PFSK-1 (cell line): Measurements from ENCODE around the gene PCID2.
A peak's percentile ranks its signal among the peaks of the same experiment; 100 is the strongest.

Experiments used
- FOXP2 ChIP-seq: optimal IDR thresholded peaks from 2 replicates; pipeline ENCODE3; 2011; ENCODE audit warnings: borderline replicate concordance, control low read depth, inconsistent platforms; ENCODE audit not compliant: insufficient read depth; ENCODE audit errors: extremely low read length, extremely low read depth
- POLR2AphosphoS5 ChIP-seq: IDR thresholded peaks from 2 replicates; pipeline ENCODE4 v1.6.1; 2012; ENCODE audit warnings: low read depth, mild to moderate bottlenecking, control low read depth, low read length, moderate library complexity
- REST ChIP-seq, 2 experiments: IDR thresholded peaks; 2 replicates each; pipeline versions ENCODE4 v1.6.1 to v1.8.0; 2011 to 2012; ENCODE audit warnings: low read depth in 2 of 2, low read length in 2 of 2, control low read depth in 1 of 2, inconsistent platforms in 1 of 2, mild to moderate bottlenecking in 1 of 2, moderate library complexity in 1 of 2; ENCODE audit not compliant: insufficient read depth in 1 of 2
- SIN3A ChIP-seq: IDR thresholded peaks from 2 replicates; pipeline ENCODE4 v1.6.1; 2012; ENCODE audit warnings: mild to moderate bottlenecking, low read length, moderate library complexity, borderline replicate concordance; ENCODE audit not compliant: insufficient read depth
- TAF1 ChIP-seq: IDR thresholded peaks from 2 replicates; pipeline ENCODE4 v1.6.1; 2012; ENCODE audit warnings: low read length, control low read depth, borderline replicate concordance; ENCODE audit not compliant: insufficient read depth

Gene PCID2

DNA sequence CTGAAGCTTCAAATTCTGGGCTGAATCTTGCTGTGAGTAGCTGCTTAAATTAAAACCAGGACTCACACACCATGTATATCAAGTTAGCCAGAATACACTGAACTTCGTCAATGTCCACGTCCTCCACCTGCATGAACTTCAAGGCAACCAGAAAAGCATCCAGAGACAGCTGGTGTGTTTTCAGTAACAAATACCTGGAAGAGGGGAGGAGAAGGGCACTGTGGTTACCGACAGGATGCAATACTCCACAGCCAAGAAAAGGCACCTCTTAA, 29.6 kb downstream of the PCID2 start:
- TF ChIP-seq FOXP2 (no peak), TAF1 (no peak), SIN3A (no peak), REST (IDR thresholded peaks at IDR 0.05; ENCODE audit: insufficient read depth in 1 of 2, low read depth in 2 of 2, low read length in 2 of 2) (no peak), POLR2AphosphoS5 (no peak)

DNA sequence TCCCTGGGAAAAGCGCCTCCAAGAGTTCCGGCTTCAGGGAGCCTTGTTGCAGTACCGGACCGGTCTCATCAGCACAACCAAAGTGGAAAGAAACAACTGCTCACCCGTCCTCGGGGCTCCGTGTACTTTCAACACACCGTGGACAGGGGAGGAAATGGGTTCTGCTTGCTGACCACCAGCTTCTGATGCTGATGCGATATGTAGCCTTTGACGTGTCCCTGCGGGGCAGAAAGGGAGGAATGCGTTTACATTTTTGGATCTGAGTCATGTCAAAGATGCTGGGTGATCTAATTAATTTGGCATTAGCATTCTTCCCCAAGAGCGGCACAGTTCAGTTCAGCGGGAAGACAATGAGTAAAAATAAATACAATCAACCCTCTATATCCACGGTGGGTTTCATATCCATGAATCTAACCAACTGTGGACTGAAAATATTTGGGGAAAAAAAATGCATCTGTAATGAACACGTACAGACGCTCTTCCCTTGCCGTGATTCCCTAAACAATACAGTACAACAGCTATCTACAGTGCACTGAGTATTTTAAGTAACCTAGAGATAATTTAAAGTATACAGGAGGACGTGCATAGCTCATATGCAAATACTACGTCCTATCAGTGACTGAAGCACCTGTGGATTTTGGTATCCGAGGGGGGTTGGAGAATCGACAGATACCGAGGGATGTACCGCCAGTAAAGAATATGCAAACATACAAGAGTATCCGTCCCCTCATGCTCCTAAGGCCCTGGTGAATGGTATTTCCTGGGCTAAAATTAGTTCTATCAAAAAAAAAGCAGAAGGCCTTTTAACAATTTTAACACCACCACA, 30.2 kb downstream of the PCID2 start:
- TF ChIP-seq FOXP2 (peak; percentile 52), SIN3A (no peak)

- TF ChIP-seq REST (IDR thresholded peaks at IDR 0.05; ENCODE audit: insufficient read depth in 1 of 2, low read depth in 2 of 2, low read length in 2 of 2) (no peak), TAF1 (no peak), SIN3A (no peak), FOXP2 (no peak), POLR2AphosphoS5 (no peak)
Observed at GRCh38 chr13:113176822-113177221, 31.6 kb downstream of the PCID2 start.

DNA sequence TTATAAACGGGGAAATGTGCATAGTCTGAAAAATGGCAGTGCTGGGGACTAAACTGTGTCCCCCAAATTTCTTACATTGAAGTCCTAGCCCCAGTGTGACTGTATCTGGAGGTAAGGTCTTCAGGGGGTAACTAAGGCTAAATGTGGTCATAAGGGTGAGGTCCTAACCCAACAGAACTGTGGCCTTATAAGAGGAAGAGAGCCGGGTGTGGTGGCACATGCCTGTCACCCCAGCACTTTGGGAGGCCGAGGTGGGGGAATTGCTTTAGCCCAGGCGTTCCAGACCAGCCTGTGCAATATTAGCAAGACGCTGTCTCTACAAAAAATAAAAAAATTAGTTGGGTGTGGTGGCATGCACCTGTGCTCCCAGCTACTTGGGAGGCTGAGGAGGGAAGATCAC, 32.2 kb downstream of the PCID2 start:
- TF ChIP-seq REST (IDR thresholded peaks at IDR 0.05; ENCODE audit: insufficient read depth in 1 of 2, low read depth in 2 of 2, low read length in 2 of 2) = no peak
- TF ChIP-seq SIN3A = no peak
- no peak for TF ChIP-seq FOXP2
- TF ChIP-seq POLR2AphosphoS5 = no peak
- TF ChIP-seq TAF1 = no peak

DNA sequence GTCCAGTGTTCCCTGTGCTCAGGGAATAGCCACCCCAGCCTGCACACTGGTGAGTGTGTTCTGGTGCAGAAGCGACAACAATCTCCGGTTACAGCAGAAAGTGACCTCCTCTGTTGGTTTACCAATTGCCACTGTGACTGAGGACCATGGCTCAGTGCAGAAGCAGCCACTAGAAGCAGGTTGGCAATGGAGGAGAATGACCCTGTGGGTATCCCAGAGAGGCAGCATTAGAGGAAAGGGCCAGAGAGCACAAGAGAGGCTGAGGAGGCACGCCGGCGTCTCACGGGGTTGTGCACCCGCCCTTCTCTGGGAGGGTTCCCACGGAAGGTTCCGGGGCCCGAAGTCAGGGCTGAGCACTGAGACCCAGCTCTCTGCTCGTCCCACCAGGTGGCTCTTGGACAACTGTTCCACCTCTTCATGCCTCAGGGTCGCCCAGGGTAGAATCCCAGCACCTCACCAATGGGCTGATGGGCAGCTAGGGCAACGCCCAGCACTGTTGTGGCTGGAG, 36.0 kb downstream of the PCID2 start:
- TF ChIP-seq REST (IDR thresholded peaks at IDR 0.05; ENCODE audit: insufficient read depth in 1 of 2, low read depth in 2 of 2, low read length in 2 of 2) = no peak
- TF ChIP-seq POLR2AphosphoS5 = no peak
- no peak for TF ChIP-seq SIN3A
- TF ChIP-seq FOXP2 = no peak
- TF ChIP-seq TAF1 = no peak
